ENCODE data around the gene CHCHD10.

GRCh38 chr22:23779083-23779482 lies 11.3 kb upstream of the CHCHD10 start:
- TF ChIP-seq USF1 (IDR thresholded peaks at IDR 0.05; ENCODE audit: borderline replicate concordance, low read depth), result no peak
- TF ChIP-seq CTCF (IDR thresholded peaks at IDR 0.05), result no peak
- no peak for TF ChIP-seq TAF1 (IDR thresholded peaks at IDR 0.05; ENCODE audit: borderline replicate concordance, low read depth, low read length)
- no peak for TF ChIP-seq JUND (IDR thresholded peaks at IDR 0.05)
- TF ChIP-seq PBX3 (IDR thresholded peaks at IDR 0.05), result no peak
- no peak for TF ChIP-seq TCF12 (IDR thresholded peaks at IDR 0.05)
- TF ChIP-seq RCOR1 (IDR thresholded peaks at IDR 0.05; ENCODE audit: low read length), result no peak
- TF ChIP-seq SMC3 (IDR thresholded peaks at IDR 0.05; ENCODE audit: low read depth, low read length), result no peak
- TF ChIP-seq POLR2AphosphoS5 (IDR thresholded peaks at IDR 0.05; ENCODE audit: low read depth, low read length), result no peak
- no peak for TF ChIP-seq GABPA (IDR thresholded peaks at IDR 0.05; ENCODE audit: low read depth)
- no peak for TF ChIP-seq RFX5 (IDR thresholded peaks at IDR 0.05; ENCODE audit: low read length)
- no peak for TF ChIP-seq EP300 (IDR thresholded peaks at IDR 0.05; ENCODE audit: borderline replicate concordance in 1 of 2, low read depth in 1 of 2, low read length in 1 of 2)
